Erythroblast (primary cell): Measurements from ENCODE around the gene ZFR.
"Not testable (repeated sequence)": the region's sequence is repeated elsewhere in the genome, so short reads cannot be mapped to it uniquely, and the experiment has no call there.

Experiments
- DNase-seq, 2 experiments: peaks; one replicate each; lab custom pipeline; 2025; lab: John Stamatoyannopoulos, UW
- GATA1 ChIP-seq: IDR thresholded peaks from 2 replicates; pipeline ENCODE4 v1.6.1; 2011; ENCODE audit warnings: low read depth, mild to moderate bottlenecking, control low read depth, low read length, moderate library complexity
- POLR2A ChIP-seq: IDR thresholded peaks from 2 replicates; pipeline ENCODE4 v1.6.1; 2011; ENCODE audit warnings: mild to moderate bottlenecking, low read length

The ZFR gene

GRCh38 chr5:32410630-32411029 is 33.9 kb downstream of the ZFR start:
- no peak for DNase-seq

GRCh38 chr5:32406650-32407049 is 37.9 kb downstream of the ZFR start:
- TF ChIP-seq POLR2A (no peak), GATA1 (no peak)
- DNase-seq = no peak

More at GRCh38 chr5:32410630-32411029, 33.9 kb downstream of the ZFR start:
- TF ChIP-seq POLR2A = no peak
- TF ChIP-seq GATA1 = no peak

GRCh38 chr5:32405507-32405906 is 39.0 kb downstream of the ZFR start:
- DNase-seq = no peak
- TF ChIP-seq GATA1 = no peak
- no peak for TF ChIP-seq POLR2A

- DNase-seq = no peak
- TF ChIP-seq POLR2A (no peak), GATA1 (no peak)
Observed at GRCh38 chr5:32403760-32404159, 40.8 kb downstream of the ZFR start.

GRCh38 chr5:32400401-32400800 is 44.1 kb downstream of the ZFR start:
- no peak for TF ChIP-seq POLR2A
- no peak for TF ChIP-seq GATA1

GRCh38 chr5:32398754-32399153 is 45.8 kb downstream of the ZFR start:
- DNase-seq = not testable (repeated sequence)

More at GRCh38 chr5:32400401-32400800, 44.1 kb downstream of the ZFR start:
- no peak for DNase-seq

GRCh38 chr5:32394981-32395380 is 49.6 kb downstream of the ZFR start:
- DNase-seq = no peak
- TF ChIP-seq POLR2A (no peak), GATA1 (no peak)

GRCh38 chr5:32392039-32392438 is 52.5 kb downstream of the ZFR start:
- DNase-seq = no peak
- TF ChIP-seq POLR2A = no peak
- TF ChIP-seq GATA1 = no peak

- peak; percentile 8 to 14 for DNase-seq
- TF ChIP-seq GATA1 (no peak), POLR2A (no peak)
Observed at GRCh38 chr5:32390819-32391591, 53.5 kb downstream of the ZFR start.

GRCh38 chr5:32388432-32389129 is 56.0 kb downstream of the ZFR start:
- TF ChIP-seq GATA1 = no peak
- TF ChIP-seq POLR2A = no peak

GRCh38 chr5:32387841-32388240 is 56.7 kb downstream of the ZFR start:
- no peak for DNase-seq
- no peak for TF ChIP-seq POLR2A
- no peak for TF ChIP-seq GATA1

More at GRCh38 chr5:32388432-32389129, 56.0 kb downstream of the ZFR start:
- DNase-seq = peak in 1 of 2 experiments; percentile 6

- no peak for DNase-seq
- TF ChIP-seq POLR2A (no peak), GATA1 (no peak)
Observed at GRCh38 chr5:32387211-32387610, 57.3 kb downstream of the ZFR start.

- TF ChIP-seq POLR2A (no peak), GATA1 (no peak)
- DNase-seq = no peak
Observed at GRCh38 chr5:32384621-32385020, 59.9 kb downstream of the ZFR start.

- no peak for DNase-seq
- TF ChIP-seq GATA1 (no peak), POLR2A (no peak)
Observed at GRCh38 chr5:32383586-32383985, 61.0 kb downstream of the ZFR start.

- no peak for TF ChIP-seq POLR2A
- no peak for DNase-seq
Observed at GRCh38 chr5:32383065-32383464, 61.5 kb downstream of the ZFR start.
